A673 (cell line): ENCODE measurements around the gene DNM1.

Experiments
- EZH2 ChIP-seq: fragments of 200-600 bp; sonication (generic); IDR thresholded peaks from 2 replicates; pipeline ENCODE4 v1.6.1; 2017; ENCODE audit warnings: borderline replicate concordance, low read depth, mild to moderate bottlenecking, mixed read lengths, antibody characterized with exemption, low read length; ENCODE audit not compliant: poor library complexity, severe bottlenecking
- TF ChIP-seq, protein P1 (sequence below): fragments of 300-800, 200-600 bp; sonication (generic); conservative IDR thresholded peaks from 2 replicates; pipeline ENCODE4 v1.5.1; 2017; ENCODE audit warnings: low read depth, mild to moderate bottlenecking, antibody characterized with exemption, low read length, moderate library complexity, mixed read lengths

DNA sequence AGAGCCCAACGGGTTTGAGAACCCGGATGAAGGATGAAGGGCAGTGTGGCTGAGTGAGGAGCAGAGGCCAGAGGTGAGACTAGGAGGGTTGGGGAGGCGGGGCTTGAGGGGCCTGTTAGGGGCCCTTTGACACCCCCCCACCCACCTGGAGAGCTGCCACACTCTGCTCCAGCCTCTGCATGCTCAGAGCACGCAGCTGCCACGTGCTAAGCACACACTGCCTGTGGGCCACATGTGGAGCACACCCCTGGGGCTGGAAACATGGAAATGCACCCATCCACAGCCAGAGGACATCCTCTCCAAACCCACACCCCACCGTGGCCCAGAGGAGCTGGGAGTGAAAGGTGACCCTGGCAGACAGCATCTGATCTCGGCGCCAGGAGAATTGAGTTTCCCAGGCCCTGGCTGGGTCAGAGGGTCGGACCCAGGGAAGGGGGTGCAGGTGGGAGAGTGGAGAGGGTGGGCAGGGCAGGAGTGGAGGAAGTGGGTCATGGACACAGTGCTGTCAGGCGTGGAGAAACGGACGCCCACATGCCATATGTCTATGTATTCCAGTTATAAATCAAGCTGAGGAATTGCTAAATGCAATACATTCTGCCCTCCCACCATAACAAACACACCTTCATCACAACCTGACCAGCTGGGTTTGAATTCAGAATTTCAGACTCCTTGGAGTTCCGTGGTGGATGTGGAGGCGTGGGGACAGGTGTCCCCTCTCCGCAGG lies 5.9 kb downstream of the DNM1 start:
- TF ChIP-seq, protein P1, sequence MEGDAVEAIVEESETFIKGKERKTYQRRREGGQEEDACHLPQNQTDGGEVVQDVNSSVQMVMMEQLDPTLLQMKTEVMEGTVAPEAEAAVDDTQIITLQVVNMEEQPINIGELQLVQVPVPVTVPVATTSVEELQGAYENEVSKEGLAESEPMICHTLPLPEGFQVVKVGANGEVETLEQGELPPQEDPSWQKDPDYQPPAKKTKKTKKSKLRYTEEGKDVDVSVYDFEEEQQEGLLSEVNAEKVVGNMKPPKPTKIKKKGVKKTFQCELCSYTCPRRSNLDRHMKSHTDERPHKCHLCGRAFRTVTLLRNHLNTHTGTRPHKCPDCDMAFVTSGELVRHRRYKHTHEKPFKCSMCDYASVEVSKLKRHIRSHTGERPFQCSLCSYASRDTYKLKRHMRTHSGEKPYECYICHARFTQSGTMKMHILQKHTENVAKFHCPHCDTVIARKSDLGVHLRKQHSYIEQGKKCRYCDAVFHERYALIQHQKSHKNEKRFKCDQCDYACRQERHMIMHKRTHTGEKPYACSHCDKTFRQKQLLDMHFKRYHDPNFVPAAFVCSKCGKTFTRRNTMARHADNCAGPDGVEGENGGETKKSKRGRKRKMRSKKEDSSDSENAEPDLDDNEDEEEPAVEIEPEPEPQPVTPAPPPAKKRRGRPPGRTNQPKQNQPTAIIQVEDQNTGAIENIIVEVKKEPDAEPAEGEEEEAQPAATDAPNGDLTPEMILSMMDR, result no peak
- no peak for TF ChIP-seq EZH2
